T-helper 2 cell (primary cell): Measurements from ENCODE around the gene CLSTN1.
"Not testable (repeated sequence)": the region's sequence is repeated elsewhere in the genome, so short reads cannot be mapped to it uniquely, and the experiment has no call there.

Source experiments
- DNase-seq, 5 experiments: peaks; one replicate each; pipeline versions ENCODE4 v3.0.0 to v3.0.0-alpha.2; 2012 to 2022

The CLSTN1 gene

DNA sequence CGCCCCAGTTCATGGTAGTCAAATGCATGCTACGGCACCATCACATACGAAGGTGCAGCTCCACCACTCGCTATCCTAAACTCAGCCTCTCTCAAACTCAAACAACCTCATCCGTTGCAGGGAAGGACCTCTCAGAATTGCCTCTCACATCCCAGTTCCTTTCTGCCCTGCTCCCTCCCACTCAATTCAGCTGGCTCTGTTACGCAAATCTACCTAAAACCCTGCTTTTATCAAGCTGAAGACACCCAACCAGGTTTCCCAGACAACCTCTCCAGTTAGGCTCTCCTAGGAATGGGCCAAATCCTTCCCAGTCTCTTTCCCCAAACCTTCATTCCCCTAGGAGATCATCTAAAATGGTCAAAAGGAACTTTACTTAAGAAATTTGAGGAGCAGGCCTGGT is 62.9 kb downstream of the CLSTN1 start:
- no peak for DNase-seq

DNA sequence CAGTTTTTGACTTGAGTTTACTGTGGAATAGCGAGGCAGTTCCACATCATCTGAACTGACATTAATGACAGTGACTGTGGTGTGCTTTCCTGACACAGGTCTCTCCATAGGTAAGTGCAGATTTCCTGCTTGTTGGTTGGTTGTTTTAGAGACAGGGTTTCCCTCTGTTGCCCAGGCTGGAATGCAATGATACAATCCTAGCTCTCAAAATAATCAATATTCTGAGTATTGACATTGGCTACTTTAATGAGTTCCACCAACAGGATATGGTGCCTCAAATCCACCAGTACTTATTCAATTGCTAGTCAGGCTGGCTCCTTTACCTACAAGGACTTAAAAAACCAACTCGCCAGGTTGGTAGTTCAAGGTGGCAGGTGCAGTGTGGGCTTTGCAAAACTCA is 63.8 kb downstream of the CLSTN1 start:
- DNase-seq, result no peak

DNA sequence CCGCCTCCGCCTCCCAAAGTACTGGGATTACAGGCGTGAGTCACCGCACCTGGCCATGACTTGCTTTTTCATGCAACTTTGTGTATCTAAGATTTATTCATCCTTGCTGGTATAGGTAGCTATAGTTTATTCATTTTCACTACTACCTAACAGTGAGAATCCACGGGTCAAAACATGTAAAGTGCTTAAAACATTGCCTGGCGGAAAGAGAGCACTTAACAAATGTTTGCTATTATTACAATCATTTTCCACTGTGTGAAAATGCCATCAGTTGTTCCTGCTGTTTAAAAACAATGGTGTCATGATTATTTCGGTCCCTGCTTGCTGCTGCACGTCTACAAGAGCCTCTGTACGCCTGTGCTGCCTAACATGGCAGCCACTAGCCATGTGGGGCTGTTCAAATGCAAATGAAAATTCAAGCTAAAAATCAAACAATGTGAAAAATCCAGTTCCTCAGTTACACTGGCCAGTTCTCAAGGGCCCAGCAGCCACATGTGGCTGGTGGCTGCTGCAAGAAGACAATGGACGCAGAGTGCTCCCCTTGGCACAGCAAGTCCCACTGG is 65.1 kb downstream of the CLSTN1 start:
- DNase-seq, result no peak

DNA sequence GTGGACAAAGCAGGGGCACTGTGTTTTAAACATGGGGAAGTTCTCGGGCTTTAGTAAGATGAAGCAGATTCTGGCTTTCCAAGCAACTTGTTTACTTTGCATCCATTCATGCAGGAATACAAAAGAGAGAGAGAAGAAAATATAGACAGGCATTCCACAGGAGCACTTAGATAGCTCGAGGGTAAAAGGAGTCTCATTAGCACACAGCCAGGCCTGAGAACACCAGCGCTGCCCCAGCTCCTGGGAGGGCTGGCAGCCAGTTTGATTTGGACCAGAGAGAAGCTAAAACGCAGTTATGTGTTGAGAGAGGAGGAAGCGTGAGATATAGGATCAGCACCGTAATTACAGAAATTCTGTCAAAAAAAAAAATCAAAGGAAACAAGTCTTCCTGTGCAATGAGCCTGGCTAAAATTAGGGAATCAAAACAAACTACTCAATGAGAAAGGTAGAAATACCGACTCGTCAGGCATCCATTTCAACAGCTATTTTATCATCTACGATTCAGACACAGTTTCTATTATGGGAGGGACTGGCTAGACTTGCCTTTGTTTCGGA is 68.2 kb downstream of the CLSTN1 start:
- no peak for DNase-seq

DNA sequence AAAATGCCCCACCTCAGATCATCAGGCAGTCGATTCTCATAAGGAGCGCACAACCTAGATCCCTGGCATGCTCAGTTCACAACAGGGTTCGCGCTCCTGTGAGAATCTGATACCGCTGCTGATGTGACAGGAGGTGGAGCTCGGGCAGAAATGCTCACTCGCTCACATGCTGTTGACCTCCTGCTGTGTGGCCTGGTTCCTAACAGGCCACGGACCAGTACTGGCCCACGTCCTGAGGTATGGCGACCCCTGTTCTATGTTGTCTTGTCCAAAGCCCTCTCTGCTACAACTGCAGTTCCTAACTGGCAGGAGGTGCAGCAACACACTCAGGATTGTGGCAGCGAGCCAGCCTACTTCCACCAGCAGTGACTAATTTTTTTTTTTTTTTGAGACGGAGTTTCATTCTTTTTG is 70.6 kb downstream of the CLSTN1 start:
- DNase-seq, result no peak

DNA sequence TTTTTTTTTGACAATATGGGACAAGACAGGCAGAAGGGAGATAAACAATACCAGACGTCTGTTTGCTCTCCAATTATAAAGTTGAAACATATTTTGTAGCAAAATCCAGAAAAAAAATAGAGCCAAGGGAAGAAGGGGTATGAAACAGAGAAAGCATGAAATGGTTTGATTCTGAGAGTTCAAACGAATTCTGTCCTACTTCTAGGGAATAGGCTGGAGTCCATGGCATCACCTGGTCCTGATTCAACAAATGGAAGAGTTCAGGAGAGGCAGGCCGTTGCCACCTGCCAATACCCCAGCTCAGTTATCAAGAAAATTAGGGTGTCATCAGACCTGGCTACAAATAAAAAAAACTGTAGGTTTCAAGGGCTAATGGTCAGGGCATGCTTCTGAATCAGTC is 71.8 kb downstream of the CLSTN1 start:
- DNase-seq, result no peak

DNA sequence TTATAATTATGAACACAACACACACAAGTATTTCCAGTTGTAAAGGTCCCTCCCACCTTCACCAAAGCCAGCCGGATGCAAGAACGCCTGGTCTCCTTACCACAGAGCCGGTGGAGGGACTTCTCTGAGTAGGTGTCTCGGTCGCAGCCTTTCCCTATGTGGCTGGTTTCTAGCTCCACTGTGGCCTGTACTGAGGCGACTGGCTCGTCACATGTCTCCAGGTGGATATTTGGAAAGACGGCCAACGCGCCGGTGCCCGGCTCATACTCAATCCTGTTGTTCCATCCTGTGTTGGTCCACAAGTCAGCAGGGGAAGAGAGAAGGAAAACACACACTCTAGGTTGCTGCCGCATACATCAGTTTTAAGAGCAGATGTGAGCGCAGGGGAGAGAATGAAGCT is 74.4 kb downstream of the CLSTN1 start:
- DNase-seq, result no peak

DNA sequence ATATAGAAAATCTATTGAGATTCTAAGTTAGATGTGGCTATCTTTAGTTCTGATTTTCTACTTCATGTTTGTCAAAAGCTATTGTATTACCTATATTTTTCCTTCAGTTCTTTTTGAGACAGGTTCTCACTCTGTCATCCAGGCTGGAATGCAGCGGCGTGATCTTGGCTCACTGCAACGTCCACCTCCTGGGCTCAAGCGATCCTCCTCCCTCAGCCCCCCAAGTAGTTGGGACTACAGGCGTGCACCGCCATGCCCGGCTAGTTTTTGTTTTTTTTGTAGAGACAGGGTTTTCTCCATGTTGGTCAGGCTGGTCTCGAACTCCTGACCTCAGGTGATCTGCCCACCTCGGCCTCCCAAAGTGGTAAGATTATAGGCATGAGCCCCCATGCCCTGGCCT is 75.4 kb downstream of the CLSTN1 start:
- not testable (repeated sequence) for DNase-seq

DNA sequence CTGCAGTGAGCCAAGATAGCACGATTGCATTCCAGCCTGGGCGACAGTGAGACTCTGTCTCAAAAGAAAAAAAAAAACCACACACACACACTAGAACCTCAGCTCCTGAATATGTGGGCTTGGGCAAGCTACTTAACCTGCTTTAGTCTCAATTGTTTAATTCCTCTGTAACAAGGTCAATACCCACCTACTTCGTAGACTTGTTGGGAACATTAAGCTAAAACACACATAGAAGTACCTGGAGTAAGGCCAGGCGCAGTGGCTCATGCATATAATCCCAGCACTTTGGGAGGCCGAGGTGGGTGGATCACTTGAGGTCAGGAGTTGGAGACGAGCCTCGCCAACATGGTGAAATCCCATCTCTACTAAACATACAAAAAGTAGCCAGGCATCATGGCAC is 77.1 kb downstream of the CLSTN1 start:
- DNase-seq, result no peak

DNA sequence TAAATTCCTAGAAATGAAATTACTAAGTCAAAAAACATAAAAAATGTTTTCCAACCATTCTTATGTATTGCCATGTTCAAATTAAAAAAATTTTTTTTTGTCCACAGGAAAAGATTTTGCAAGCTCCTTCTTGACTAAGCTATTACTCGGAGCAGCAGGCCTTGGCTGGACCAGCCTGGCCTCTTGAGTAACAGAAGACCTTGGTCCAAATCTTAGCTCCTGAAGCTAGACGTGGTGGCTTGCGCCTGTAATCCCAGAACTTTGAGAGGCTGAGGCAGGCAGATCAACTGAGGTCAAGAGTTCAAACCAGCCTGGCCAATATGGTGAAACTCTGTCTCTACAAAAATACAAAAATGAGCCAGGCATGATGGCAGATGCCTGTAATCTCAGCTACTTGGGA is 77.6 kb downstream of the CLSTN1 start:
- DNase-seq, result no peak

DNA sequence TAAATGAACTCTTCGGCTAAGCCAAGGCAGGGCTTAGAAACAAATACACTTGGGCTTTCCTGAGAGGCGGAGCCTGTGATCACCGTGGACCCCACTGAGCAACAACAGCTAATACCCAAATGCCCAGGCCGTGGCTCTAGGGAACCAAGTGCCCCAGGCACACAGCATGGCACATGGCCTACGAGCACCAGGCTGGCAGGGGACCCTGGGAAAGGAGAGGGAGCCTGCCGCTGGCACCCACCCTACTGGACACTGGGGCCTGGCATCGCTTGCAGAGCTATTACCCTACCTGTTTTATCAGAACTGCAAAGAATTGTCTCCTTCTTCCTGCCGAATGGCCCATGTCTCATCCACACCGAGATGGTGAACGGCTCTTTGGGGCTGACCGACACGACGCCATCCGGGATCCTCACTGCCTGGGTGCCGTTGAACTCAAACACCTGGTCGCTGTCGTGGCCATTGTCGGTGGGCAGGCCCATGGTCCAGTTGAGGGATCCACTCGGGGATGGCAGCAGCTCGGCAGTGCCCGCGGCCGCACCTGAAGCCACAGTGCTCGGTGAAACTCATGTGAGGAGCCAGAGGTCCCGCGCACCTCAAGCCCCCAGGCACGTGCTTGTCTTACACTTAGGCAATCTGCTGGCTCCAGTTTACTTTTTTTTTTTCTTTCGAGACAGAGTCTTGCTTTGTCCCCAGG is 79.5 kb downstream of the CLSTN1 start:
- no peak for DNase-seq

DNA sequence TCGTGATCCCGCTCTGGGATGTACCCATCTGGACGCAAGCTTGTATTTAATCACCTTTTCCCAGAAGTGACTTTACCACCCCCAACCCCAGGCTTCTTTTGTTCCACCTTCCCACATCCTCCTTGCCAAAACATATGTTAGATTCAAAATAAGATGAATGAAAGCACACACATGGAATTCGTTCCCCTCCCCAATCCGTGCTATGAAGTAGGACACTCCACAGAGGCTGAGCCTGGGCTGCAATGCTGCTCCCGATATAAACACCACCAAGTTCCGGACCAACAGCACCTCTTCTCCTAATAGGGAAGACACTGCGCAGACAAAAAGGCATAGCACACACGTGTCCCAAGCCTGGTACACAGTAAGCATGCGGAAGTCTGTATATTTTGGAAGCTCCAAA is 86.1 kb downstream of the CLSTN1 start:
- no peak for DNase-seq

DNA sequence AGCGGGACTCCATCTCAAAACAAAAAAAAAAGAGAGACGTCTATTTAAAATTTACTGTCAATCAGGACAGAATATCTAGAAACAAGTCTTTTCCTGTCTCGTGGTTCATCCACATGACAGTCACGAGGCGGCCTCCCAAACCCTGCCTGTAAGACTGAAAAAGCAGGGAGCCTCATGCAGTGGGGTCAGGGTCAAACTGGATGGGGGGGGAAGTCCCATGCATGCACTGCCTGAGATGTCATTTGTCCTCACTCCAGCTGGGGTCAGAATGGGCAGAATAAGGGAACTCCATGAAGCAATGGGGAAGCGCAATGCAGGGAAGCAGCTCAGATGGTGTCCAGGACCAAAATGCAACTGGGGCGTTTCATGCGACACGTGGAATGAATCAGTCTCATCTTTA is 86.7 kb downstream of the CLSTN1 start:
- no peak for DNase-seq

DNA sequence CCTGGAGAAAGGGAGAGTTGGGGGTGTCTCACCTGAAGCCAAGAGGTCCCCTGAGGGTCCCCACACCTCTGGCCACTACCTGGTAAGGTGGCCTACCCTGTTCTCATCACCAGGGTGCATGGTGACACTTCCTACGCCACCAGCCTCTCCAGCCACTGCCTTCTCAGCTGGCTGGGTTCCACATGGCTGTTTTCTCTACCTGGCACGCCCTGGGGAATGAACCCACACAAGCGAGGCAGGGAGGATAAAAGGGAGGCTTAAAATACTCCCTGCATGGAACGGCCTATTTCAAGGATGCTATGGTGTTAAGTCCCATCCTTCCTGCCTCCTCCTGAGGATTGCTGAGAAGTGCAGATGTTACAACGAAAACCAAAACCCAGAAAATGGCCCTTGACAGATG is 87.5 kb downstream of the CLSTN1 start:
- no peak for DNase-seq

DNA sequence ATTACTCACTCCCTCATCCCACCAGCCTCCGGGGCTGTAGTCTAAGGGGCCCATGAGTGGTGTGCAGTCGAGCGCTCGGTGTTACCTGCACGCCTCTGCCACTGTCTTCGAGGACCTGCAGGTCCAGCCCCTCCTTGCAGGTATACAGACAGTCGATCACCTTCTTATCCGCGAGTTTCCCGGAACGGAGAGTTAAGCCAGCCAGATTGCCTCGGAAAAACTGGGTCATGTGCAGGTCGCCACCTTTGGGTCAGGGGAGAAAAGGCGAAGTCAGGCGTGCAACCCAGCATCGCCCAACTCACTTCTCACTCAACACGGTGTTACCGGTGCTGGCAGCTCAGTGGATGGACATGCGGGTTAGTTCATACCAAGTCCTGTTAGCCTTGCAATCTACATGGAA is 88.0 kb downstream of the CLSTN1 start:
- DNase-seq, result no peak

DNA sequence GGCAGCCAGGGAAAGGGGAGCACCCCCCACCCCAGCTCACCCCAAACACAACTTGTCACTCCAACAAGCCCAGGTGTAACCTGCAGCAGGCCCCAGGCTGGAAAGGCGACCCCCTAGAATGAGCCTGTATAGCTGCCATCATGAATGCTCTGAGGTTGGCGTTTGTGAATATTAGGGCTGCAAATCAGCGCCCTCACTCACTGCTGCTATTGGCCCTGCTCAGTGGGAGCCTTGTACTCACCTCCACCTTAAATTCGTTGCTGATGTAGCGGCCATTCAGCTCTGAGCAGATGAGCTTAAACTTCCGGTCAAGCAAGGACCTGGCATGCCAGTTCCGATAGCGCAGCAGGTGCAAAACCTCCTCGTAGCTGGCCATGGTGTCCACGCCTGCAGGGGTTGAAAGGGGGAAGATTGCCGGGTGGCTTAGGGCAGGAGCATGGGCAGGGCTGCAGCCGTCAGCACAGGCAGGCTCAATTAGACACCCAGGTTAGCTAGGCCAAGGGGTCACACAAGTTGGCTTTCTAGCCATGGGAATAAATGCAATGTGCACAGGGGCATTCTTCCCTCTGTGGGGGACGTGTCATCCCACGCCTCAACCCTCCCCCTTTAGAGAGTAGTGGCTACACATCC is 90.5 kb downstream of the CLSTN1 start:
- no peak for DNase-seq

DNA sequence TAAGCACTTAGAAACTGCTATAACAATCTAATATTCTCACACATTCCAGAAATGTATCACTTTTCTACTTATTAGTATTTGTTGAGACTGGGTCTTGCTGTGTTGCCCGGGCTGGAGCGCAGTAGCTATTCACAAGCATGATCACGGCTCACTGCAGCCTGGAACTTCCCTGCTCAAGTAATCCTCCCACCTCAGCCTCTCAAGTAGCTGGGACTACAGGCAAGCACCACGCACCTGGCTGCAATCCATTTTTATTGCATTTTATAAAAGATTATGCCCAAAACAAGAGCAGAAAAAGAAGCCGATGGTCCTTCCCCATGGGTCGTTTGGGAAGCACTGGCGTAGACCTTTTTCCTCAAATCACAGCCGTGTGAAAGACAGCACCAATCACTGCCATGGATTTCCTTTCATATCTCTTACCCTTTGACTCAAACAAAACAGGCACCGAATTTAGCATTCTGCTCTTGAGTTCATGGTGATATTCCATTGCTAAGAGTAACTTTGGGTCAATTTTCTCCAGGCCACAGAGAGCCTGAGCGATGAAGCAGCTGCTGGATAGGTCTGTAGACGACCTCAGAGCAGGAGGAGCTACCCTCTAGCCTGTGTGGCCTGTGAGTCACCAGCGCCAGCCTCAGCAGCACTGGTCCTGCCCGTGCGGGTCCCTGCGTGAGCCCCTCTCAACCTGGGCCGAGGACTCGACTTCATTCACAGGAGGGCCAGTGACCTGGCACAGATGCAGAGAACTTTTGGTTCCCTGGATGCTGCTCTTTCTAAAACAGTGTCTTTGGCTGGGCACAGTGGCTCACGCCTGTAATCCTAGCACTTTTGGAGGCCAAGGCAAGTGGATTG is 91.4 kb downstream of the CLSTN1 start:
- no peak for DNase-seq

DNA sequence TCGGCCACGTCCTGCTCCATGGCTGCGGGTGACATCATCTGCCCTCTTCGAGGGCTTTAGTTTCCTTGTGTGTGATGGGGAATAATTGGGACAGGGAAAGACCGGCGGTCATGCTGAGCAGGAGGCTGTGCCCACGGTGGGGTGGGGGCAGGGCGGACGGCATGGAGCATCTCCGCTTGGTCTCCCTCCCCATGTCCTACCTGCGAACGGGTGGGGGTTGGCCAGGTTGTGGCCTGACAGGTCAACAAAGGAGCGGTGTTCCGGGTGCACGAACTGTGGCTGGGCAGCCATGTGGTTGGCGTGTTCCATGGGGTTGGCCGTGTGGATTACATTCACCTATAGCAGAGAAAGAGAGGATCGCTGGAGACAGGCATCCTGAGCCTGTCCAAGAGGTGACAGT is 92.2 kb downstream of the CLSTN1 start:
- DNase-seq, result no peak

DNA sequence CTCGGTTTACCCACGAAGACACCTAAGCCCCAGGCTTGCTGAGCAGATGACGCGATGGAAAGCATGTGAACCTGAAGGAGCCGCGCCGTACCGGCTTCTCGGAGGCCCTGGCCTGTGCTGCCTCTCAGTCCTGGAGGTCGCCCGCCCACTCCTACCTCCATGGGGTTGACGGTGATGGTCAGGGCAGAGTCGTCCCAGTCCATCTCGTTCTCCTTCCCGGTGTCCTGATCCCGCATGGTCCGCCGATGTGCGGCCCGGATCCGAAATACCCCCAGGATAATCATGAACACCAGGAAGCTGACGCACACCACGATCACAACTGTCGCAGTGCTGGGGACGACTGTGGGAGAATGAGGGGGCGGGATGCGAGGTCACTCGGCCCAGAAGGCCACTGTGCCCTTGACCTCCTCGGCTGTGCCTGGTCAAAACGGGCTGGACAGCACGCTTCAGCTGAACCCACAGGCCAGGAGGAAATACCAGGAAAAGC is 92.7 kb downstream of the CLSTN1 start:
- no peak for DNase-seq

DNA sequence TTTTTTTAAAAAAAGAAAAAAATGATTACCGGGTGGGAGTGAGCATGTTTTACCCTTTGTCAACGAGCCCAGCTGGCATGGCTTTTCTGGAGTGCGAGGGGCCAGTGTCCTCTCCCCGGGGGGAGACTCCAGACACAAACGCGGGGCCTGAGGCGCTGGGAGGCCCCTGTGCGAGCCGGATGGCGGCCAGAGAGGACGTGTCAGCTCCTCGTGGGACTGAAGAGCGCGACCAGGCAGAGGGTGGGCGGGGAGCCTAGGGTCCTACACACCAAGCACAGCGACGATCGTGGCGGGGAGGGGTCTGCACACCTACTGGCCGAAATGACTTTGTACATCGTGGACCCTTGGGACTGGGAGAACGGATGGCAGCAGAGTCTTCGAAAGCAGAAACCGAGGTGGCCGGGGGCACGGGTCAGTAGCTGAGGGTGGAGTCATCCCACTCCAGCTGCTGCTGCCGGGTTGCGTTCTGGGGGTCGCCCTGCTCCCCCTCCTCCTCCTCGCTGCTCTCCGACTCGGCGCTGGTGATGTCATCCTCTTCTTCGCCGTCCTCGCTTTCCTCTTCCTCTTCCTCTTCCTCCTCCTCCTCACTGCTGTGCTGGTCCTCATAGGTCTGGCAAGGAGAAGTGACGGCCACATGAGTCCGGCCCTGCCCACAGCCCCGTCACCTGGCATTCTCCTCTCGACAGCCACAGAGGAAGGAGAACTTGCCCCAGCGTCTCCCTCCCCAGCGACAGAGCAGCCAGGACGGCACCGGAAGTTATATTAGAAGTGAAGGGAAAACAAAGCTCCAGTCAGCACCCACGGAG is 93.5 kb downstream of the CLSTN1 start:
- DNase-seq, result no peak

DNA sequence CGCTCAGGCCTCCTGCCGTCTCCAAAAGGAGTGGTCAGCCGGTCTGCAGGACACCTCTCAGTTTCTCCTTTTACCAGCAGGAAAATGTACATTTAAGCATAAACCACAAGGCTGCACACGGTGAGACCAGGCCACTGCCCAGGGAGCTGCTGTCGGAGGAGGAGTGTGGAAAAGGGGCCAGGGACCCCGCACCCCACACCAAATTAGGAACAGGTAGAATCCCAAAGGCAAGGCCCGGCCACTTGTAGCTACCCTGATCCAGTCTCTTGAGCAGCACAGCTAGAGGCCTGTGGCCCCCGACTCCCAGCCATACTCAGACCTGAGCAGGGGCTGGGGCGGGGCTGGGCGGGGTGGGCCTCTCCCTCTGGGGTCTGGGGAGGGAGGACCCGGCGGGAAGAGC is 94.2 kb downstream of the CLSTN1 start:
- no peak for DNase-seq
